ENCODE results near the gene PIP5K1B.

PIP5K1B gene

DNA sequence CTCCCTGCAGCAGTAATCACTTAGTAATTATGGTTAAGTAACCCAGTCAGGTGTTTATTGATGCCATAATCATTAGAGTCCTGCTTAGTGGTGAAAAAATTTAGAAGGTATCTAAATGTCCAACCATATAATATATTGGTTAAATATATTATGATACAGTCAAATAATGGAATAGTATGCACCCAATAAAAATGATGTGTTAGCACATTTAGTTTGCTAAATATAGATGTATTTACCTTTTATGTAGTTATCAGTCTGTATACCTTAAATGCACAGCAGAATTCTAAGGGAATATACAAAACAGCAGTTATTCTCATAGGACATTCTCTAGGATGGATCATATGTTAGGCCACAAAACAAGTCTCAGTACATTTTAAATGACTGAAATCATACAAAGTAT, 218.4 kb downstream of the PIP5K1B start:
- Histone ChIP-seq H3K27me3 (ENCODE audit: control insufficient read depth, insufficient read depth, low read length) (no peaks in the 10 kb centered on the region), H3K4me1 (ENCODE audit: control insufficient read depth, insufficient read depth, low read length) (no peaks in the 10 kb centered on the region), H3K4me3 (ENCODE audit: low read length) (no peak overlapping the region), H3K9ac (ENCODE audit: low read length) (no peak overlapping the region), H3K36me3 (ENCODE audit: control insufficient read depth, insufficient read depth, low read length) (peaks cover 2% of the 10 kb centered on the region), H3K27ac (ENCODE audit: low read depth, low read length) (no peak overlapping the region)

DNA sequence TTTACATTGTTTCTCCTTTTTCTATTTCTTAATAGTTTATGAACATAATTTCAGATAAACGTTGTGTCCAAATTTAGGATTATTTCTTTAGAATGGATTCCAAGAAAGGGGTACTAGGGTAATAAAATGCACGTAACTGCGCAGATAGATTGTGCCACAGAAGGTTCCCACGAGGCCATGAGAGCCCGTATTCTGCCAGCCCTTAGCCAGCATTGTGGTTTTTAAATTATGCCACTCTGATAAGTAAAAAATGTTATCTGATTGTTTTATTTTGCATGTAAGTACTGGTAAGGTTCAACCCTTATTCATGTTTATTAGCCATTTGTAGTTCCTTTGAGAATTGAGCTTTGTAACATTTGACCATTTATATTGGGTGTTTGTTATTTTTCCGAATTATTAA, 220.1 kb downstream of the PIP5K1B start:
- H3K9ac ChIP-seq (ENCODE audit: low read length), result no peak overlapping the region
- no peak overlapping the region for H3K4me3 ChIP-seq (ENCODE audit: low read length)
- no peaks in the 10 kb centered on the region for H3K27me3 ChIP-seq (ENCODE audit: control insufficient read depth, insufficient read depth, low read length)
- no peaks in the 10 kb centered on the region for H3K36me3 ChIP-seq (ENCODE audit: control insufficient read depth, insufficient read depth, low read length)
- no peak overlapping the region for H3K27ac ChIP-seq (ENCODE audit: low read depth, low read length)
- H3K4me1 ChIP-seq (ENCODE audit: control insufficient read depth, insufficient read depth, low read length), result no peaks in the 10 kb centered on the region

DNA sequence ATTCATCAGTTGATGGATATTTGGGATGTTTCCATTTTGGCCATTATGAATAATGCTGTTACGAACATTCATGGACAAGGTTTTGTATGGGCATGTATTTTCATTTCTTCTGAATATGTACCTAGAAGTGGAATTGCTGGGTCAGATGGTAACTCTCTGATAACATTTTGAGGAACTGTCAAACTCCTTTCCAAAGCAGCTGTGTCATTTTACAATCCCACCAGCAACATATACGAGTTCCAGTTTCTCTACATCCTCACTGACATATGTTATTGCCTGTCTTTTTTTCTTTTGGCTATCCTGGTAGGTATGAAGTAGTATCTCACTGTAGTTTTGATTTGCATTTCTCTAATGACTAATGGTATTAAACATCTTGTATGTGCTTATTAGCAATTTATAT, 222.1 kb downstream of the PIP5K1B start:
- H3K27me3 ChIP-seq (ENCODE audit: control insufficient read depth, insufficient read depth, low read length), result no peaks in the 10 kb centered on the region
- no peak overlapping the region for H3K27ac ChIP-seq (ENCODE audit: low read depth, low read length)
- no peak overlapping the region for H3K9ac ChIP-seq (ENCODE audit: low read length)
- no peak overlapping the region for H3K4me3 ChIP-seq (ENCODE audit: low read length)
- H3K4me1 ChIP-seq (ENCODE audit: control insufficient read depth, insufficient read depth, low read length), result no peaks in the 10 kb centered on the region
- H3K36me3 ChIP-seq (ENCODE audit: control insufficient read depth, insufficient read depth, low read length), result no peaks in the 10 kb centered on the region

DNA sequence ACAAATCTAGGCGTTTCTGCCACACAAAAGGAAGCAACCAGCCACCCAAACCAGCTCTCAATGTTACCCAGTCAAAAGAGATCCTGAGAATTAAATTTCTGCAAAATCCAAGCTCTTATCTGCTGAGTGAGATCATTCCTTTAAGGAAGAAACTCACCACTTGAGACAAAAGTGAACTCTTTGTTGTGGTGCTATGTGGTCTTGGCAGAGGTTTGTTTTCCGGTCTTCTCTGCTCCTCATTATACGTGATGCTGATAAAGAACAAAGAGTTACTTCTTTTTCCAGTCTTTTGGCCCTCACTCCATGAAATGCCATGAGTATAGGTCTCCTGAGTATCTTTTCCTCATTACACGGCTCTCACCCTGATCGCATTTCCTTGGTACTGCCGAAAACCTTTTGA, 226.8 kb downstream of the PIP5K1B start:
- H3K36me3 ChIP-seq (ENCODE audit: control insufficient read depth, insufficient read depth, low read length), result no peaks in the 10 kb centered on the region
- no peaks in the 10 kb centered on the region for H3K4me1 ChIP-seq (ENCODE audit: control insufficient read depth, insufficient read depth, low read length)
- no peak overlapping the region for H3K4me3 ChIP-seq (ENCODE audit: low read length)
- no peaks in the 10 kb centered on the region for H3K27me3 ChIP-seq (ENCODE audit: control insufficient read depth, insufficient read depth, low read length)
- H3K9ac ChIP-seq (ENCODE audit: low read length), result no peak overlapping the region
- no peak overlapping the region for H3K27ac ChIP-seq (ENCODE audit: low read depth, low read length)

DNA sequence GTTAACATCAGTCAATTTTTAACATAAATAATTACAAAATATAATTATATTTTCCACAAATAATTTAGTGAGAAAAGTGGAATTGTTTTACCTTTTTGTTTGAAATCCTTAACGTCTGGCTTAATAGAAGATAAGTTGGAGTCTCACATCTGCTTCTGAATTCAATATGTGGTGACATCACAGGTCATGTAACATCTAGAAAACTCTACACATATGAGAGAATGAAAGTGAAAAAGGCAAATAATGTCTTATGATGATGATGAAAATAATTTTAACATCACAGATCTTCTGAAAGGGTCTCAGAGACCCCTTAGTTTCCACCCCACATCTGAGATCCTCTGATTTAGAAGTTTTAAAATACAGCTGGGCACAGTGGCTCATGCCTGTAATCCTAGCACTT, 227.4 kb downstream of the PIP5K1B start:
- Histone ChIP-seq H3K27ac (ENCODE audit: low read depth, low read length) (no peak overlapping the region), H3K27me3 (ENCODE audit: control insufficient read depth, insufficient read depth, low read length) (no peaks in the 10 kb centered on the region), H3K4me1 (ENCODE audit: control insufficient read depth, insufficient read depth, low read length) (no peaks in the 10 kb centered on the region), H3K4me3 (ENCODE audit: low read length) (no peak overlapping the region), H3K36me3 (ENCODE audit: control insufficient read depth, insufficient read depth, low read length) (no peaks in the 10 kb centered on the region), H3K9ac (ENCODE audit: low read length) (no peak overlapping the region)

DNA sequence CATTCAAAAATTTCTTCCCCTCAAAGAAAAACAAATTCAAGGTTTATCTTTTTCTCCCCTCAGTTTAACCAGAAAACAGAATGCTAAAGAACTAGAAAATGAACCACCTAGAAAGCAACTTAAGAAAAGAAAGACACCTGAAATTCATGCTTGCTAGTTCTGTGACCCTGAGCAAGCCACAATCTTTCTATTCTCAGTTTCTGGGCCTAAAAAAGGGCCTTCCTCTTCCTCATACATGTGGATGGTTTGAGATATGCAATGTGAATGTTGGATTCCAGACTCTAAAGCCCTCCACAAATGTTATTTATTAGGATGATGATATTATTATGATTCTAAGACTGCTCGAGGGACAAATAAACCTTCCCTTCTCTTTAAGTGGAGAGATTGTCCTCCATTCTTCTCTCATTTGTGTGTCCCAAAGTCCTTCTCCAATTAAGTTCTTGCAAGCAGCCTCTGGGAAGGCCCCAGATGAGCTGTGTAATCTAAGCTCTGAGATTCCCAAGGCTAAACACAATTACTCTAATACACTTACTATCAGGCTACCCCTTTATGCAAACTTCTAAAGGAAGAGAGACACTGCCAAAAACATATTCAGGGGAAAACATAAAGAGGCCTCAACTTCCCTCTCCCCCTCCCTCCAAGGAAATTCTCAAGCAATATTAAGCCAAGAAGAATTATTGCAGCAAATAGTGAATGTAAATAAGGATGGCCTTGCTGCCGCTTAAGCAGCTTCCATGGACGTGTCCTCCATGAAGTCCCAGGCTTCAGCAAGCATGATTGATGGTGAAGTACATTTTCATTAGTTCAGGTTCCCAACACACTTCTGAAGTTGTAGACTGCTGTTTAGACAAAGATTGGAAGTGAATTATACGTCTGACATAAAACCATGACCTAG, 228.6 kb downstream of the PIP5K1B start:
- Histone ChIP-seq H3K27ac (ENCODE audit: low read depth, low read length) (no peak overlapping the region), H3K9ac (ENCODE audit: low read length) (no peak overlapping the region)

DNA sequence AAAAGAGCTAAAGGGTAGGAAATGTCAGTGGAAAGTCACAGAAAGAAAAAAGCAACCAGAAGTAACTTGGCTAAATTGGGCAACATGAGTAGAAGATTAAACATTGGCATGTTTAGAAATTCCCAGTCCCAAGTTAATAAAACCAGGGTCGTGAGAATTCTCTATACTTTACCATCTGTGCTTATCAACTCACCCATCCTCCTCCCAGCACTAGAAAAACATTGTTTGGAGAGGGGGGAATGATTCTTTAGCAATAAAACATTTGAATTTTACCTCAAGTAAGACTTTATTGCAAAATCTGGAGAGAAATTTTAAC, 229.2 kb downstream of the PIP5K1B start:
- H3K36me3 ChIP-seq (ENCODE audit: control insufficient read depth, insufficient read depth, low read length), result no peaks in the 10 kb centered on the region
- H3K4me1 ChIP-seq (ENCODE audit: control insufficient read depth, insufficient read depth, low read length), result no peaks in the 10 kb centered on the region
- H3K4me3 ChIP-seq (ENCODE audit: low read length), result no peak overlapping the region
- no peaks in the 10 kb centered on the region for H3K27me3 ChIP-seq (ENCODE audit: control insufficient read depth, insufficient read depth, low read length)
- H3K9ac ChIP-seq (ENCODE audit: low read length), result no peak overlapping the region
- H3K27ac ChIP-seq (ENCODE audit: low read depth, low read length), result no peak overlapping the region

More for the DNA sequence above, 228.6 kb downstream of the PIP5K1B start:
- H3K36me3 ChIP-seq (ENCODE audit: control insufficient read depth, insufficient read depth, low read length), result no peaks in the 10 kb centered on the region
- no peak overlapping the region for H3K4me3 ChIP-seq (ENCODE audit: low read length)
- H3K4me1 ChIP-seq (ENCODE audit: control insufficient read depth, insufficient read depth, low read length), result no peaks in the 10 kb centered on the region
- H3K27me3 ChIP-seq (ENCODE audit: control insufficient read depth, insufficient read depth, low read length), result no peaks in the 10 kb centered on the region

- Histone ChIP-seq H3K36me3 (ENCODE audit: control insufficient read depth, insufficient read depth, low read length) (peaks cover 3% of the 10 kb centered on the region), H3K27ac (ENCODE audit: low read depth, low read length) (no peak overlapping the region), H3K9ac (ENCODE audit: low read length) (no peak overlapping the region), H3K4me3 (ENCODE audit: low read length) (no peak overlapping the region), H3K4me1 (ENCODE audit: control insufficient read depth, insufficient read depth, low read length) (no peaks in the 10 kb centered on the region), H3K27me3 (ENCODE audit: control insufficient read depth, insufficient read depth, low read length) (no peaks in the 10 kb centered on the region)
Observed at GRCh38 chr9:68940573-68940972, 235.5 kb downstream of the PIP5K1B start.

DNA sequence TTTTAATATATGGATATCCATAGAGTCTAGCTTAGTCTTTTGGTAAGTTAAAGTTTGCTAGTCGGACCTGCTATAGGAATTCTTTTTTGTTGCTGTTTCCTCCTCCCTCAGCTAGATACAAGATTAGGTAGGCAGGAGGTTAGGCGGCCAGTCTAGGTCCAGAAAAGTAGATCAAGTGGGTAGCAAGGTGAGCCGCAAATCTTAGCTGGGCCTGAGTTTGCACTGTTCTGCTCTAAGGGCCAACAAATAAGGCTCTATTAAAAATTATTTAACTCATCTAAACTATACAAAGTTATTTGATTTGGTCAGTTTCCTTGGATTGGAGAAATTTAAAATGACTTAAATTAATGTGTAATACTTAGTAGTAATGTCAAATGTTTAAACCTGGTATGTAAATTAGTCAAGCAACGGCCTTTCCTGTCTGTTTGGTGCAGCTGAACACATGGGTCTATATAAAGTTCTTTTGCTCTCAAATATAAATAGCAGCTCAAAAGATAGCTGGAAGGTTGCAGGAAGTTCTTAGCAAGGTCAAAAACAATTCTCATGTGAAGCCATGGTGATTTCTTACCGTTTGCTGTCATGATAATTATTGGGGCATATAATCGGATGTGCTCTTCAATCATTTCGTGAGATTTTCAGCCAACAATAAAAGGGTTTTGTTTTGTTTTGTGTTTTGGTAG, 236.9 kb downstream of the PIP5K1B start:
- H3K9ac ChIP-seq (ENCODE audit: low read length), result no peak overlapping the region
- H3K36me3 ChIP-seq (ENCODE audit: control insufficient read depth, insufficient read depth, low read length), result peaks cover 3% of the 10 kb centered on the region
- H3K27ac ChIP-seq (ENCODE audit: low read depth, low read length), result no peak overlapping the region
- H3K4me3 ChIP-seq (ENCODE audit: low read length), result no peak overlapping the region
- no peaks in the 10 kb centered on the region for H3K4me1 ChIP-seq (ENCODE audit: control insufficient read depth, insufficient read depth, low read length)
- H3K27me3 ChIP-seq (ENCODE audit: control insufficient read depth, insufficient read depth, low read length), result no peaks in the 10 kb centered on the region

DNA sequence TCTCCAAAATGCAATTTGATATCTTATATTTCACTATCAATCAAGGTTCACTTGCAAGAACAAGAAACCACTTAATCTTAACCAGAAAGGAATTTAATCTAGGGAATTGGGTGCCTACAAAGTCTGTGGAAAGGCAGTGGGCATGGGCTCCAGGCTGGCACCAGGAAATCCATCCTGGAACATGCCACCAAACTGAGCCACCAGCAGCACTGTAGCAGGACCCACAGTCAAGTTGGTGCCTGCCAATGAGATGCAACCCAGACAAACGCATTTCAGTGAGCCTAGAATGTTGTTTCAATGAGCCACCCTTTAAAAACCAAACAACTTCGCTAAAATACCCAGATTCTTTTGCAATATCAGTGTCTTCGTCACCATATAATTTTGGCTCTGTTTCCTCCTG, 237.8 kb downstream of the PIP5K1B start:
- Histone ChIP-seq H3K4me1 (ENCODE audit: control insufficient read depth, insufficient read depth, low read length) (no peaks in the 10 kb centered on the region), H3K4me3 (ENCODE audit: low read length) (no peak overlapping the region), H3K36me3 (ENCODE audit: control insufficient read depth, insufficient read depth, low read length) (peaks cover 3% of the 10 kb centered on the region), H3K27me3 (ENCODE audit: control insufficient read depth, insufficient read depth, low read length) (no peaks in the 10 kb centered on the region), H3K27ac (ENCODE audit: low read depth, low read length) (no peak overlapping the region), H3K9ac (ENCODE audit: low read length) (no peak overlapping the region)

- Histone ChIP-seq H3K9ac (ENCODE audit: low read length) (no peak overlapping the region), H3K36me3 (ENCODE audit: control insufficient read depth, insufficient read depth, low read length) (no peaks in the 10 kb centered on the region), H3K27ac (ENCODE audit: low read depth, low read length) (no peak overlapping the region), H3K4me1 (ENCODE audit: control insufficient read depth, insufficient read depth, low read length) (no peaks in the 10 kb centered on the region), H3K4me3 (ENCODE audit: low read length) (no peak overlapping the region), H3K27me3 (ENCODE audit: control insufficient read depth, insufficient read depth, low read length) (no peaks in the 10 kb centered on the region)
Observed at GRCh38 chr9:68947015-68947414, 242.0 kb downstream of the PIP5K1B start.

DNA sequence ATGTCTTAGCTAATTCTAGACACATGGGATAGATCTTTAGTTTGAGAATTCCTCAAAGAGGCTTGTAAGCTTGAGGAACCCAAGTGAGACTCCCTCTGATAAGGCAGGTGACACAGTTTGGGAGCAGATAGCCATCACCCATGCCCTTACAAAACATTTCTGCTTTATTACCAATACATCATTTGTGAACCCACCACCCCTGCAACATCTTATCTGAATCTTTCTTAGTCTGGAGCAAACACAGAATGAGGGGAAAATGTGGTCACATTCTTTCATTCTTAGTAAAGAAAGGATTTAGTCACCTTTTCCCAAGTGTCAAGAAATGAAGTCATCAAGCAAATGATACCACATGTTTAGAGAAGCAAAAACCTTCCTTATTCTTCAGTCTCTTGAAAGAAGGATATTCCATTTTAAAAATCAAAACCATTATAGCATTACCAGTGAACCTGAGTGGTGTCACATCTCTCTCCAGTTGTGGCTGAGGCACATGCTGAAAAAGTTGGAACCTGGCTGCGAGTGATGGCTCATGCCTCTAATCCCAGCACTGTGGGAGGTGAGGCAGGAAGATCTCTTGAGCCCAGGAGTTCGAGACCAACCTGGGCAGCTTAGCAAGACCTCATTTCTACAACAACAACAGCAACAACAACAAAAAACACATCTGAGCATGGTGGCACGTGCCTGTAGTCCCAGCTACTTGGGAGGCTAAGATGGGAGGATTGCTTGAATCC, 243.0 kb downstream of the PIP5K1B start:
- no peak overlapping the region for H3K9ac ChIP-seq (ENCODE audit: low read length)
- H3K27ac ChIP-seq (ENCODE audit: low read depth, low read length), result no peak overlapping the region
- H3K27me3 ChIP-seq (ENCODE audit: control insufficient read depth, insufficient read depth, low read length), result no peaks in the 10 kb centered on the region
- H3K4me3 ChIP-seq (ENCODE audit: low read length), result no peak overlapping the region
- H3K36me3 ChIP-seq (ENCODE audit: control insufficient read depth, insufficient read depth, low read length), result no peaks in the 10 kb centered on the region
- H3K4me1 ChIP-seq (ENCODE audit: control insufficient read depth, insufficient read depth, low read length), result no peaks in the 10 kb centered on the region
